CD4-positive, CD25-positive, alpha-beta regulatory T cell (primary cell): ENCODE measurements around the gene GALT. TPM values are rescaled to one million over a fixed set of nuclear protein-coding genes. Genes with fewer than 3 reads are reported as not detected.

ENCODE experiments used
- ATAC-seq, 2 donors: fragments of 150-1000 bp; cut with Tn5 transposase; one replicate each; pipeline ENCODE4 v1.10.0; 2021; ENCODE audit warnings: low read depth in 2 of 2, moderate number of reproducible peaks in 2 of 2, moderate library complexity in 1 of 2
- DNase-seq, 3 donors: peaks; one replicate each; pipeline versions ENCODE4 v3.0.0 to v3.0.0-alpha.2; 2012 to 2022; ENCODE audit warnings: mixed read lengths in 1 of 3
- H3K27ac ChIP-seq: one replicate; pipeline ENCODE4 v1.7.0; 2013; ENCODE audit warnings: mild to moderate bottlenecking, low read length; ENCODE audit not compliant: insufficient read depth, poor library complexity, severe bottlenecking
- H3K27me3 ChIP-seq: one replicate; pipeline ENCODE4 v1.7.0; 2013; ENCODE audit warnings: low read length; ENCODE audit not compliant: control insufficient read depth, insufficient read depth
- H3K36me3 ChIP-seq: one replicate; pipeline ENCODE4 v1.7.0; 2013; ENCODE audit warnings: mild to moderate bottlenecking, low read length, moderate library complexity; ENCODE audit not compliant: control insufficient read depth, insufficient read depth
- H3K4me1 ChIP-seq: 2 replicates; pipeline ENCODE4 v1.7.0; 2013; ENCODE audit warnings: mild to moderate bottlenecking, low read length; ENCODE audit not compliant: insufficient read depth, control insufficient read depth, poor library complexity, severe bottlenecking
- H3K4me3 ChIP-seq: one replicate; pipeline ENCODE4 v1.7.0; 2013; ENCODE audit warnings: low read depth, mild to moderate bottlenecking, low read length, moderate library complexity
- H3K9me3 ChIP-seq, 2 experiments: 1 replicate in 1 of 2; 2 replicates in 1 of 2; pipeline ENCODE4 v1.7.0; 2013; ENCODE audit warnings: low read length in 2 of 2, mild to moderate bottlenecking in 1 of 2, moderate library complexity in 1 of 2; ENCODE audit not compliant: control insufficient read depth in 2 of 2
- H3K27ac Mint-ChIP-seq, 3 donors: one replicate each; pipeline ENCODE4 v1.8.0; 2020 to 2022; ENCODE audit warnings: mild to moderate bottlenecking in 3 of 3, mixed read lengths in 3 of 3, moderate library complexity in 2 of 3
- H3K27me3 Mint-ChIP-seq: one replicate; pipeline ENCODE4 v1.8.0; 2022; ENCODE audit warnings: mild to moderate bottlenecking, mixed read lengths
- H3K36me3 Mint-ChIP-seq: one replicate; pipeline ENCODE4 v1.8.0; 2020; ENCODE audit warnings: mixed read lengths
- H3K4me1 Mint-ChIP-seq, 4 donors: one replicate each; pipeline ENCODE4 v1.8.0; 2020 to 2022; ENCODE audit warnings: mixed read lengths in 4 of 4, mild to moderate bottlenecking in 1 of 4
- H3K4me3 Mint-ChIP-seq, 4 donors: one replicate each; pipeline ENCODE4 v1.8.0; 2020 to 2022; ENCODE audit warnings: mild to moderate bottlenecking in 4 of 4, mixed read lengths in 4 of 4, moderate library complexity in 3 of 4
- H3K9me3 Mint-ChIP-seq, 7 donors: one replicate each; pipeline ENCODE4 v1.8.0; 2020 to 2022; ENCODE audit warnings: mixed read lengths in 7 of 7, mild to moderate bottlenecking in 3 of 7, moderate library complexity in 2 of 7
- polyA plus RNA-seq, 4 donors: library from polyadenylated mRNA; unstranded; fragments of 300-500 nt; fragmentation: Illumina TruSeq; gene quantifications; one replicate each; pipeline ENCODE4 v1.2.3, GENCODE V29; 2021
- total RNA-seq: library from RNA; stranded (reverse); gene quantifications from one replicate; pipeline ENCODE4 v1.2.3, GENCODE V29; 2022

GALT gene
- total and polyA plus RNA-seq, 5 donors from 2014 or later: 56.1 to 222 (median 61.1) TPM

- no peaks in the 10 kb centered on the region for H3K27me3 ChIP-seq
- no peak for ATAC-seq
- peaks cover 4% of the 10 kb centered on the region for H3K36me3 Mint-ChIP-seq
- no peak overlapping the region for H3K27ac Mint-ChIP-seq
- no peak overlapping the region for H3K27ac ChIP-seq
- no peaks in the 10 kb centered on the region for H3K36me3 ChIP-seq
- H3K4me1 ChIP-seq: no peaks in the 10 kb centered on the region
- no peaks in the 10 kb centered on the region for H3K9me3 Mint-ChIP-seq
- no peaks in the 10 kb centered on the region for H3K9me3 ChIP-seq
- DNase-seq: no peak
- no peaks in the 10 kb centered on the region for H3K27me3 Mint-ChIP-seq
- no peaks in the 10 kb centered on the region for H3K4me1 Mint-ChIP-seq
- H3K4me3 ChIP-seq: no peak overlapping the region
- no peak overlapping the region for H3K4me3 Mint-ChIP-seq
Observed at GRCh38 chr9:34684145-34684544, 37.7 kb downstream of the GALT start.

DNA sequence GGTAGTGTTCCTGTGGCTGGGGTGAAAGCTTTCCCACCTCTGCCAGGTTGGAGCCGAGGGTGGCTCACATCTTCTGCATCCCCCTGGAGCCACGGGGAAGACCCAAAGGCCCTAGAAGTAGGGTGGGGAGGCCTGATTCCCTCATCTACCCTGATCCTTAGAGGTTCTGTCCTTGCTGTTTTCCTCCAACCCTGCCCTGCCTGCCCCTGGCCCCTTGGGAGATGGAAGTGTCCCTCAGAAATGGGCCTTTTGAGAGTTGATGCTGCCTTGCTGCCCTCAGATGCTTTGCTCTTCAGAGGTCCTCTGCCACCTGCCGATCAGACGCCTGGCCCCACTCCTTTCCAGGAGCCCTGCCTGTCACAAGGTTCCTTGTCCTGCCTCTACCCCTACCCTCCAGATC, 38.3 kb downstream of the GALT start:
- Histone ChIP-seq H3K27ac (no peak overlapping the region), H3K4me1 (no peaks in the 10 kb centered on the region), H3K36me3 (no peaks in the 10 kb centered on the region), H3K4me3 (no peak overlapping the region), H3K9me3 (no peaks in the 10 kb centered on the region), H3K27me3 (no peaks in the 10 kb centered on the region)
- Mint-ChIP-seq H3K4me3 (no peak overlapping the region), H3K4me1 (no peaks in the 10 kb centered on the region), H3K9me3 (no peaks in the 10 kb centered on the region), H3K27ac (no peak overlapping the region), H3K27me3 (no peaks in the 10 kb centered on the region), H3K36me3 (peaks cover 4% of the 10 kb centered on the region)
- ATAC-seq: no peak
- no peak for DNase-seq

DNA sequence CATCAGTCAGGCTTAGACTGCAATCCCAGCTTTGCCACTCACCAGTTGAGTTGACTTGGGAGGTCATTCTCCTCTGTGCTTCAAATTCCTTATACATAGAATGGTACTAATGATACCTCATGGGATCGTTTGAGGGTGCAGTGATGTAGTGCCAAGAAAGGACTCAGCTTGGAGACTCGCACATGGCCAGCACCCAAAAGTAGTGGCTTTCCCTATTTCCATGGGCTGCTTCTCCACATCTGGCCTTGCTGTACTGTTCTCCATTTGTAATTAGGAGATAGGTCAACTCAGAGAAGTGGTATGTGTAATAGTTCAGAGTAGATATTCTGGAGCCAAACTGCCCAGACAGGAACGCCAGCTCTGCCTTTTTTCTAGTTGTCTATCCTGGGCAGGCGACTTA, 39.1 kb downstream of the GALT start:
- no peak for ATAC-seq
- H3K27me3 ChIP-seq: no peaks in the 10 kb centered on the region
- H3K27ac Mint-ChIP-seq: no peak overlapping the region
- no peak overlapping the region for H3K4me3 ChIP-seq
- peaks cover 4% of the 10 kb centered on the region for H3K36me3 Mint-ChIP-seq
- no peaks in the 10 kb centered on the region for H3K4me1 ChIP-seq
- no peak for DNase-seq
- H3K9me3 ChIP-seq: no peaks in the 10 kb centered on the region
- no peaks in the 10 kb centered on the region for H3K36me3 ChIP-seq
- H3K4me1 Mint-ChIP-seq: no peaks in the 10 kb centered on the region
- H3K9me3 Mint-ChIP-seq: no peaks in the 10 kb centered on the region
- H3K4me3 Mint-ChIP-seq: no peak overlapping the region
- no peaks in the 10 kb centered on the region for H3K27me3 Mint-ChIP-seq
- H3K27ac ChIP-seq: no peak overlapping the region

- Mint-ChIP-seq H3K27me3 (no peaks in the 10 kb centered on the region), H3K36me3 (peaks cover 4% of the 10 kb centered on the region), H3K4me1 (no peaks in the 10 kb centered on the region), H3K9me3 (no peaks in the 10 kb centered on the region), H3K27ac (no peak overlapping the region), H3K4me3 (no peak overlapping the region)
- Histone ChIP-seq H3K27ac (no peak overlapping the region), H3K9me3 (no peaks in the 10 kb centered on the region), H3K27me3 (no peaks in the 10 kb centered on the region), H3K36me3 (no peaks in the 10 kb centered on the region), H3K4me1 (no peaks in the 10 kb centered on the region), H3K4me3 (no peak overlapping the region)
- ATAC-seq: no peak
- no peak for DNase-seq
Observed at GRCh38 chr9:34686231-34686630, 39.8 kb downstream of the GALT start.

DNA sequence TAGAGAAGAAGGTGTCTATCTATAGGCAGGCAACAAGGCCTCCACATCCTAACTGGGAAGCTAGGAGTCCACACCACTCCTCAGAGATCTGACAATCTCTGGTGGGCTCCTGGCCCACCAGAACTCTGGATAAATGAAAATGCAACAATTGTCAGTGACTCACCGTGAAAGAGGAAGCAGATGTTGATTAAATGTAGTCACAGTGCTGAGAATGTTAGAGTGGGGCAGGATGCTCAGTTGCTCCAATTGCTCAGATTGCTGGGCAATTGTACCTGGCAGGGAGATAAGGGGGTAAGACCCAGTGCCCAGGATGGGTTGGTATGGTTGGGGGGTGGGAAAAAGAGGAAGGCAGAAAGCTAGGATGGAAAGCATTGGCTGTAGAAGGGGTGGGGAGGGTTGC, 40.3 kb downstream of the GALT start:
- no peak for ATAC-seq
- H3K27me3 Mint-ChIP-seq: no peaks in the 10 kb centered on the region

GRCh38 chr9:34687276-34688030, 41.0 kb downstream of the GALT start:
- Histone ChIP-seq H3K4me1 (no peaks in the 10 kb centered on the region), H3K27me3 (no peaks in the 10 kb centered on the region), H3K36me3 (no peaks in the 10 kb centered on the region), H3K27ac (no peak overlapping the region), H3K4me3 (no peak overlapping the region), H3K9me3 (no peaks in the 10 kb centered on the region)
- DNase-seq (no peak), ATAC-seq (no peak)
- Mint-ChIP-seq H3K4me1 (no peaks in the 10 kb centered on the region), H3K36me3 (peaks cover 4% of the 10 kb centered on the region), H3K9me3 (no peaks in the 10 kb centered on the region), H3K4me3 (no peak overlapping the region), H3K27me3 (no peaks in the 10 kb centered on the region), H3K27ac (no peak overlapping the region)

More for the DNA sequence above, 40.3 kb downstream of the GALT start:
- peak overlapping the region in 1 of 3 donors; percentile 49 for H3K27ac Mint-ChIP-seq
- no peak for DNase-seq
- H3K4me3 Mint-ChIP-seq: peak overlapping the region in 1 of 4 donors; percentile 30
- no peaks in the 10 kb centered on the region for H3K4me1 Mint-ChIP-seq
- no peaks in the 10 kb centered on the region for H3K36me3 ChIP-seq
- no peak overlapping the region for H3K27ac ChIP-seq
- no peak overlapping the region for H3K4me3 ChIP-seq
- no peaks in the 10 kb centered on the region for H3K9me3 Mint-ChIP-seq
- no peaks in the 10 kb centered on the region for H3K9me3 ChIP-seq
- H3K36me3 Mint-ChIP-seq: peaks cover 4% of the 10 kb centered on the region
- H3K27me3 ChIP-seq: no peaks in the 10 kb centered on the region
- H3K4me1 ChIP-seq: no peaks in the 10 kb centered on the region

DNA sequence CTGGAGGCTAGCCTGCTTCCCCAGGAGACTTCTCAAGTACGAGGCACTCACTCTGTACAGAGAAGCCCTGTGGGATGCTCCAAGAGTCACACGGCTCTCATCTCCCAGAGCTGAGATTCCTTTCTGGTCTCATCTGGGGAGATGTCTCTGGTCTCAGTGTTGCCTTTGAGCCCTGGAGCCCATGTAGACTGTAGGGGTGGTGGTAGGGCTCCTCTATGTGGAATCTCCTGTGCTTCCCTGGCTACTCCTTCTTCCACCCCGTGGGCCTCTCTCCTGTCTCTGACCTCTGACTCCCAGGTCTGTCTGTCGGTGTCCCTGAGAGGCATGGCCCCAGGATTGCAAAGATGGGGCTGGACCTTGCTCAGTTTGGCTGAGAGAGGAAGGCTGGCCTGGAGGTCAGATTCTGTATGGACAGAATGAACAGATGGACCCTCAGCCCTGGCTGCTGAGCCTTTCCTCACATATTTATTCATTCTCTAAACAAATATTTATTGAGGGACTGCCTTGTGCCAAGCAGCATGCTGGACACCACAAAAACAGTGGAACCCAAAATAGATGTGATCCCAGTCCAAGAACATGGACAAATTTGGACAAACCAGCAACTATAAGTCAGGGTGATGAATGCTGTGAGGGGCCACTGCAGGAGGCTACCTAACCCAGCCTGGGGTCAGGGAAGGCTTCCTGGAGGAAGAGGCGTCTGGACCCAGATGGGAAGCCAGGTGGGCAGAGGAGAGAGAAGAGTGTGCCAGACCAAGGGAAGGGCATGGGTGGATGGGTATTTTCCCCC, 42.0 kb downstream of the GALT start:
- ATAC-seq (no peak), DNase-seq (no peak)
- Histone ChIP-seq H3K4me1 (no peaks in the 10 kb centered on the region), H3K27ac (no peak overlapping the region), H3K27me3 (no peaks in the 10 kb centered on the region), H3K9me3 (no peaks in the 10 kb centered on the region), H3K36me3 (no peaks in the 10 kb centered on the region), H3K4me3 (no peak overlapping the region)
- Mint-ChIP-seq H3K4me3 (no peak overlapping the region), H3K27ac (peak overlapping the region in 1 of 3 donors; percentile 20), H3K27me3 (no peaks in the 10 kb centered on the region), H3K9me3 (no peaks in the 10 kb centered on the region), H3K4me1 (no peaks in the 10 kb centered on the region), H3K36me3 (peaks cover 4% of the 10 kb centered on the region)

DNA sequence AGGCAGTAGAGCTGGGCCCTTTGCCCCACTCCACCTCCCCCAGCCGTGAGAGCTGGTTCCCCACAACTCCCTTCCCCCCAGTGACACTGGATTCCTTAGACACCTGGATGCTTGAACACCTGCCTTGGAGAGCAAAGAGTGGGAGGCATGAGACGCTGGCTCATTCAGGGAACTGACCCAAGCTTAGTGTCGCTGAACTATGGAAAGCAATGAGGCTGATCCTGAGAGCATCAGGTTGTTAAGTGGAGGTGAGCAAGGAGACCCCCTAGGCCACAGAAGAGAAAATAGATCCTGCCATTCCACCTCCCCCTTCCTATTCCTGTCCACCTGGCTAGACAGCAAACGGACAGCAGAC, 42.6 kb downstream of the GALT start:
- H3K4me3 Mint-ChIP-seq: no peak overlapping the region
- no peak overlapping the region for H3K27ac Mint-ChIP-seq
- ATAC-seq: no peak
- DNase-seq: no peak
- H3K4me1 Mint-ChIP-seq: no peaks in the 10 kb centered on the region
- Histone ChIP-seq H3K4me3 (no peak overlapping the region), H3K4me1 (no peaks in the 10 kb centered on the region), H3K27me3 (no peaks in the 10 kb centered on the region), H3K36me3 (no peaks in the 10 kb centered on the region), H3K9me3 (no peaks in the 10 kb centered on the region), H3K27ac (no peak overlapping the region)
- no peaks in the 10 kb centered on the region for H3K9me3 Mint-ChIP-seq
- H3K36me3 Mint-ChIP-seq: peaks cover 4% of the 10 kb centered on the region
- H3K27me3 Mint-ChIP-seq: no peaks in the 10 kb centered on the region
